Measurements from ENCODE around the gene DYNAP. TPM values are rescaled to one million over a fixed set of nuclear protein-coding genes. Genes with fewer than 3 reads are reported as not detected.

The DYNAP gene
- total RNA-seq, 1 donor from 2014 or later, result not detected

DNA sequence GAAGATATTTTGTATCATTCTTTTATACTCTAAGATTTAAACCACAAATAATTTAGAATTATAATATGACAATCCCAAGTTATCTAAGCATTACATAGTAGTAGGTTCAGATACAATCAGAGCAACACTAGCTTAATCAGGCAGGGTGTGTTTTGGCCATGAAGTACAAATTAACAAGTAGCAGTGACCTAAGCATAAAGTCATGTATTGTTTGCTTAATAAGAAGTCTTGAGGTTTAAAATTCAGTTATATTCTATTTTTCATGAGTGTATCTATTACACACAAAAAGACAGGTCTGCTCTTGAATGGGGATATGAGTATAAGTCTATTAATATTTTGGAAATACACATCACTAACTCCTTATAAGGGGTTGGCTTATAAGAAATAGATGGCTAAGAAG is 39.9 kb downstream of the DYNAP start:
- TF ChIP-seq, protein P1, sequence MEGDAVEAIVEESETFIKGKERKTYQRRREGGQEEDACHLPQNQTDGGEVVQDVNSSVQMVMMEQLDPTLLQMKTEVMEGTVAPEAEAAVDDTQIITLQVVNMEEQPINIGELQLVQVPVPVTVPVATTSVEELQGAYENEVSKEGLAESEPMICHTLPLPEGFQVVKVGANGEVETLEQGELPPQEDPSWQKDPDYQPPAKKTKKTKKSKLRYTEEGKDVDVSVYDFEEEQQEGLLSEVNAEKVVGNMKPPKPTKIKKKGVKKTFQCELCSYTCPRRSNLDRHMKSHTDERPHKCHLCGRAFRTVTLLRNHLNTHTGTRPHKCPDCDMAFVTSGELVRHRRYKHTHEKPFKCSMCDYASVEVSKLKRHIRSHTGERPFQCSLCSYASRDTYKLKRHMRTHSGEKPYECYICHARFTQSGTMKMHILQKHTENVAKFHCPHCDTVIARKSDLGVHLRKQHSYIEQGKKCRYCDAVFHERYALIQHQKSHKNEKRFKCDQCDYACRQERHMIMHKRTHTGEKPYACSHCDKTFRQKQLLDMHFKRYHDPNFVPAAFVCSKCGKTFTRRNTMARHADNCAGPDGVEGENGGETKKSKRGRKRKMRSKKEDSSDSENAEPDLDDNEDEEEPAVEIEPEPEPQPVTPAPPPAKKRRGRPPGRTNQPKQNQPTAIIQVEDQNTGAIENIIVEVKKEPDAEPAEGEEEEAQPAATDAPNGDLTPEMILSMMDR (IDR thresholded peaks at IDR 0.05), result no peak

DNA sequence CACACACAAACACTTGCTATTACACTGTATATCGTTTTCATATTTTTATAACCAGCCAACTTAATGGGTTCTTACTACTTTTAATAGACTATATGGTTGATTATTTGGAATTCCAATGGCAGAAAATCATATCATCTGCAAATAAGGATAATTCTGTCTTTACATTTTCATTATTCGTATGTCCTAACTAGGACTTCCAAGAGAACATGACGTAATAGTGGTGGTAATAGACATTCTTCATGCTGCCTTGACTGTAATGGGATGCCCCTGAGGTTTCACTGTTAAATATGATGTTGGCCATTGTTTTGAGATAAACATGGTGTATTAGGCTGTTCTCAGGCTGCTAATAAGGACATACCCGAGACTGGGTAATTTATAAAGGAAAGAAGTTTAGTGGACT is 45.2 kb downstream of the DYNAP start:
- H3K9me3 ChIP-seq, result no peaks in the 10 kb centered on the region
- H3K4me1 ChIP-seq, result no peaks in the 10 kb centered on the region
- intact Hi-C loops (cut with DNase I), result no loop called here
- no peak for ATAC-seq
- TF ChIP-seq, protein P1 (IDR thresholded peaks at IDR 0.05), result no peak
- no peak for DNase-seq
- no peak overlapping the region for H3K4me3 ChIP-seq
- H3K27me3 ChIP-seq (ENCODE audit: low read depth), result no peaks in the 10 kb centered on the region
- no peak overlapping the region for H3K27ac ChIP-seq
- H3K36me3 ChIP-seq, result no peaks in the 10 kb centered on the region

More for the DNA sequence above, 39.9 kb downstream of the DYNAP start:
- intact Hi-C loops (cut with DNase I), result no loop called here
- DNase-seq (no peak), ATAC-seq (no peak)
- Histone ChIP-seq H3K27ac (no peak overlapping the region), H3K36me3 (no peaks in the 10 kb centered on the region), H3K4me3 (no peak overlapping the region), H3K4me1 (no peaks in the 10 kb centered on the region), H3K9me3 (no peaks in the 10 kb centered on the region), H3K27me3 (ENCODE audit: low read depth) (no peaks in the 10 kb centered on the region)

- H3K4me3 ChIP-seq, result no peak overlapping the region
- no peaks in the 10 kb centered on the region for H3K27me3 ChIP-seq (ENCODE audit: low read depth)
- H3K27ac ChIP-seq, result no peak overlapping the region
- no peaks in the 10 kb centered on the region for H3K9me3 ChIP-seq
- no peaks in the 10 kb centered on the region for H3K36me3 ChIP-seq
- TF ChIP-seq, protein P1 (IDR thresholded peaks at IDR 0.05), result no peak
- no peaks in the 10 kb centered on the region for H3K4me1 ChIP-seq
- intact Hi-C loops (cut with DNase I), result no loop called here
- DNase-seq (no peak), ATAC-seq (no peak)
Observed at GRCh38 chr18:54641734-54642133, 50.7 kb downstream of the DYNAP start.

DNA sequence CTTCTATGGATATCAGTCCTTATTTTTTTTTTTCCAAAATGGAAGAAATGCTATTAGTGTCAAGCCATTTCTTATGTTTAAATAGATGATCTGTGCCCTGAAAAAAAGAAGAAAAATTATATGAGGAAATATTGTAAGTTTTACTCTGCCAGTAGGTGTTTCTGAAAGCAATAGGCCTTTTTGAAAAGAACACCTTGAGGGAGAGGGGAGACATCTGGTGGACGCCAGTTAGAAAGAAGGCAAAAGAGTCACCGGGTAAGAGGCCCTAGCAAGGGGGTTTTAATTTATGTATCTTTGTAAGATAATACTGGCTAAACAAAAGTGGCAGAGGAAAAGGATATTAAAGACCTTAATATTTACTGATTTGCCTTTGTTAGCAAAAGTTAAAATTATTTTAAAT is 56.1 kb downstream of the DYNAP start:
- H3K4me1 ChIP-seq, result no peaks in the 10 kb centered on the region
- no peak overlapping the region for H3K27ac ChIP-seq
- H3K36me3 ChIP-seq, result no peaks in the 10 kb centered on the region
- H3K4me3 ChIP-seq, result no peak overlapping the region
- H3K27me3 ChIP-seq (ENCODE audit: low read depth), result no peaks in the 10 kb centered on the region
- intact Hi-C loops (cut with DNase I), result no loop called here
- H3K9me3 ChIP-seq, result no peaks in the 10 kb centered on the region
- TF ChIP-seq, protein P1 (IDR thresholded peaks at IDR 0.05), result peak; percentile 32
- DNase-seq, result no peak
- no peak for ATAC-seq

Other genes with a start within 250 kb of the DYNAP start
- gene STARD6, start 233.4 kb upstream of the DYNAP start, total RNA-seq, result not detected
- 3.9 TPM for gene C18orf54, start 233.3 kb upstream of the DYNAP start, total RNA-seq
- gene RAB27B, start 237.2 kb downstream of the DYNAP start, total RNA-seq, result 20.1 TPM

Measured in lower lobe of right lung (tissue), 2 donors.